Keratinocyte (primary cell): Measurements from ENCODE around the gene EPM2AIP1.

Experiments used
- EZH2 ChIP-seq: IDR thresholded peaks from one replicate; pipeline ENCODE4 v1.6.1; 2012; ENCODE audit warnings: inconsistent platforms, mild to moderate bottlenecking, low read length, moderate library complexity
- TF ChIP-seq, protein P1 (sequence below), 3 experiments: IDR thresholded peaks in 1 of 3; conservative IDR thresholded peaks in 1 of 3; optimal IDR thresholded peaks in 1 of 3; 2 replicates in 2 of 3; 3 replicates in 1 of 3; pipeline versions ENCODE3 to v1.5.1; 2011; ENCODE audit warnings: low read length in 3 of 3, mild to moderate bottlenecking in 3 of 3, moderate library complexity in 2 of 3, control low read depth in 1 of 3, inconsistent platforms in 1 of 3; ENCODE audit not compliant: insufficient read depth in 2 of 3; ENCODE audit errors: extremely low read depth in 1 of 3

DNA sequence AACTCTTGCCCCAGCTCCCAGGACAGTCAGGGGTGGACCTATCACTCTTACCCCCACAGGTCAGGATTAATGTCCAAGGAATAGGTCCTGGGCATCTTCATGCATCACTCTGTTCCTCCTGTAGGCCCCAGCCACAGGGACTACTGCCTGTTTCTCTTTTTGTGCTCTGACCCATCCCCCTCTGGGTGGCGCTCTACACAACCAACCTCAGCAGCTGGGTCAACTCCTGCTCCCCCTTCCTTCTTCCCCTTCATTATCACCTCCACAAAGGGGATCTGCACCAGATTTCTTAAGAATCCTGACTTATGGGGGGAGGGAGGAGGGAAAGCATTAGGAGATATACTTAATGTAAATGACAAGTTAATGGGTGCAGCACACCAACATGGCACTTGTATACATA lies 35.9 kb downstream of the EPM2AIP1 start:
- TF ChIP-seq, protein P1, sequence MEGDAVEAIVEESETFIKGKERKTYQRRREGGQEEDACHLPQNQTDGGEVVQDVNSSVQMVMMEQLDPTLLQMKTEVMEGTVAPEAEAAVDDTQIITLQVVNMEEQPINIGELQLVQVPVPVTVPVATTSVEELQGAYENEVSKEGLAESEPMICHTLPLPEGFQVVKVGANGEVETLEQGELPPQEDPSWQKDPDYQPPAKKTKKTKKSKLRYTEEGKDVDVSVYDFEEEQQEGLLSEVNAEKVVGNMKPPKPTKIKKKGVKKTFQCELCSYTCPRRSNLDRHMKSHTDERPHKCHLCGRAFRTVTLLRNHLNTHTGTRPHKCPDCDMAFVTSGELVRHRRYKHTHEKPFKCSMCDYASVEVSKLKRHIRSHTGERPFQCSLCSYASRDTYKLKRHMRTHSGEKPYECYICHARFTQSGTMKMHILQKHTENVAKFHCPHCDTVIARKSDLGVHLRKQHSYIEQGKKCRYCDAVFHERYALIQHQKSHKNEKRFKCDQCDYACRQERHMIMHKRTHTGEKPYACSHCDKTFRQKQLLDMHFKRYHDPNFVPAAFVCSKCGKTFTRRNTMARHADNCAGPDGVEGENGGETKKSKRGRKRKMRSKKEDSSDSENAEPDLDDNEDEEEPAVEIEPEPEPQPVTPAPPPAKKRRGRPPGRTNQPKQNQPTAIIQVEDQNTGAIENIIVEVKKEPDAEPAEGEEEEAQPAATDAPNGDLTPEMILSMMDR (optimal IDR thresholded peaks at IDR 0.05 in 1 of 3, IDR thresholded peaks at IDR 0.05 in 1 of 3, conservative IDR thresholded peaks at IDR 0.05 in 1 of 3; ENCODE audit: extremely low read depth in 1 of 3, insufficient read depth in 2 of 3, low read length in 3 of 3) = no peak
- no peak for TF ChIP-seq EZH2
